ENCODE data around the gene SPON1.

DNA sequence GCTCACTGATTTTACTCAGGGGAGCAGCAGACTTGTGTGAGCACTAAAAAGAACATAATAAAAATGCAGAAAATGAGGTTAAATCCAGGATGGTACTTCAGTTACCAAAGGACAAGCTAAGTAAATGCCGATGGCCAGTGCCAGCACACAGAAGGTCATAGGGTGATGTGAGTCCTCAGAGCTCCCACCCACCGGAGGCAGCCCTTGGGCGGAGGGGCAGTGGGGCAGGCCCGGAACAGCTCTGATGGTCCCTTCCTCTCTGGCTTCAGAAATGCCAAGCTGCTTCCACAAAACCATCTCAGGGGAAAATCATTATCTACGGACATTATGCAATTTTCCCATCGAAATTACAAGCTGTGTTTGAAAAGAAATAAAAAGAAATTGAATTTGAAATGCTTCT is 271.9 kb downstream of the SPON1 start:
- TF ChIP-seq CTCF (IDR thresholded peaks at IDR 0.05; ENCODE audit: low read length) (no peak), EZH2 (optimal IDR thresholded peaks at IDR 0.05; ENCODE audit: low read depth, low read length) (no peak)
